Colonic mucosa (tissue), 4 donors: ENCODE results near the gene STXBP4. TPM values are rescaled to one million over a fixed set of nuclear protein-coding genes. Genes with fewer than 3 reads are reported as not detected.

Experiments used
- DNase-seq: peaks from one replicate; pipeline ENCODE4 v3.0.0-alpha.2; 2020
- H3K27ac ChIP-seq: fragments of 200-600 bp; one replicate; pipeline ENCODE4 v1.8.0; 2021
- H3K27me3 ChIP-seq: fragments of 200-600 bp; one replicate; pipeline ENCODE4 v1.8.0; 2021
- H3K36me3 ChIP-seq: fragments of 200-600 bp; one replicate; pipeline ENCODE4 v1.8.0; 2021
- H3K4me1 ChIP-seq: fragments of 200-600 bp; one replicate; pipeline ENCODE4 v1.8.0; 2021; ENCODE audit warnings: mild to moderate bottlenecking
- H3K4me3 ChIP-seq: fragments of 200-600 bp; one replicate; pipeline ENCODE4 v1.8.0; 2021
- H3K9ac ChIP-seq, 2 donors: one replicate each; pipeline ENCODE4 v1.7.0; 2013; ENCODE audit warnings: control low read depth in 2 of 2, low read depth in 2 of 2, low read length in 2 of 2
- H3K9me3 ChIP-seq: fragments of 200-600 bp; one replicate; pipeline ENCODE4 v1.8.0; 2021
- CTCF ChIP-seq: fragments of 200-600 bp; IDR thresholded peaks from one replicate; pipeline ENCODE4 v1.8.0; 2022; ENCODE audit warnings: antibody characterized with exemption, mild to moderate bottlenecking
- intact Hi-C: fragments of 100-400 bp; cut with DNase I; formaldehyde crosslinking; loops from one replicate; pipeline ENCODE4 v1.14.1; 2022
- total RNA-seq, 2 donors: library from RNA; stranded (reverse); fragmentation: NEBNext Ultra II Directional in 1 of 2; extraction: Animal tissue kit (Norgen Biotek cat#: 25700) in 1 of 2; gene quantifications; one replicate each; pipeline ENCODE4 v1.2.1, GENCODE V29; 2021
- donor health status: healthy.
- donor health status: DM: no; HTN: no; CAD: no.
- donor health status: DM: no; HTN: no; CAD: no.

Gene STXBP4
- total RNA-seq, 2 donors from 2014 or later: 6.2 to 6.6 TPM

GRCh38 chr17:55158439-55158838 lies 189.9 kb downstream of the STXBP4 start:
- Histone ChIP-seq H3K4me3 (no peak overlapping the region), H3K9me3 (no peaks in the 10 kb centered on the region), H3K9ac (no peak overlapping the region), H3K4me1 (no peaks in the 10 kb centered on the region), H3K36me3 (no peaks in the 10 kb centered on the region), H3K27ac (no peak overlapping the region), H3K27me3 (no peaks in the 10 kb centered on the region)
- intact Hi-C loops: no loop called here
- no peak for TF ChIP-seq CTCF
- no peak for DNase-seq

- no peak overlapping the region for H3K27ac ChIP-seq
- intact Hi-C loops: no loop called here
- H3K27me3 ChIP-seq: no peaks in the 10 kb centered on the region
- no peak overlapping the region for H3K4me3 ChIP-seq
- H3K9ac ChIP-seq: no peak overlapping the region
- TF ChIP-seq CTCF: no peak
- no peaks in the 10 kb centered on the region for H3K9me3 ChIP-seq
- no peaks in the 10 kb centered on the region for H3K4me1 ChIP-seq
- DNase-seq: no peak
- H3K36me3 ChIP-seq: no peaks in the 10 kb centered on the region
These were observed 190.7 kb downstream of the STXBP4 start for GRCh38 chr17:55159251-55159650.

- H3K27ac ChIP-seq: no peak overlapping the region
- no peaks in the 10 kb centered on the region for H3K27me3 ChIP-seq
- no peaks in the 10 kb centered on the region for H3K9me3 ChIP-seq
- no peak overlapping the region for H3K9ac ChIP-seq
- H3K4me3 ChIP-seq: no peak overlapping the region
- H3K36me3 ChIP-seq: no peaks in the 10 kb centered on the region
- DNase-seq: no peak
- TF ChIP-seq CTCF: no peak
- H3K4me1 ChIP-seq: no peaks in the 10 kb centered on the region
- intact Hi-C loops: no loop called here
These were observed 191.9 kb downstream of the STXBP4 start for GRCh38 chr17:55160501-55160900.

GRCh38 chr17:55161935-55162555 lies 193.5 kb downstream of the STXBP4 start:
- no peak overlapping the region for H3K4me3 ChIP-seq
- H3K27me3 ChIP-seq: no peaks in the 10 kb centered on the region
- H3K9ac ChIP-seq: no peak overlapping the region
- H3K4me1 ChIP-seq: no peaks in the 10 kb centered on the region
- no peaks in the 10 kb centered on the region for H3K36me3 ChIP-seq
- TF ChIP-seq CTCF: no peak
- H3K9me3 ChIP-seq: no peaks in the 10 kb centered on the region
- DNase-seq: no peak
- intact Hi-C loops: no loop called here
- H3K27ac ChIP-seq: no peak overlapping the region

- H3K9ac ChIP-seq: no peak overlapping the region
- no peak for DNase-seq
- intact Hi-C loops: no loop called here
These were observed 194.0 kb downstream of the STXBP4 start for GRCh38 chr17:55162556-55162946.

More at GRCh38 chr17:55162556-55162946, 194.0 kb downstream of the STXBP4 start:
- Histone ChIP-seq H3K36me3 (no peaks in the 10 kb centered on the region), H3K27me3 (no peaks in the 10 kb centered on the region), H3K4me1 (no peaks in the 10 kb centered on the region), H3K4me3 (no peak overlapping the region), H3K27ac (no peak overlapping the region), H3K9me3 (no peaks in the 10 kb centered on the region)
- TF ChIP-seq CTCF: no peak
